ENCODE results near the gene DBX1. TPM values are rescaled to one million over a fixed set of nuclear protein-coding genes. Genes with fewer than 3 reads are reported as not detected.
"Not testable (repeated sequence)": the region's sequence is repeated elsewhere in the genome, so short reads cannot be mapped to it uniquely, and the experiment has no call there.

DBX1 gene
- total RNA-seq, 4 donors from 2014 or later, result not detected

DNA sequence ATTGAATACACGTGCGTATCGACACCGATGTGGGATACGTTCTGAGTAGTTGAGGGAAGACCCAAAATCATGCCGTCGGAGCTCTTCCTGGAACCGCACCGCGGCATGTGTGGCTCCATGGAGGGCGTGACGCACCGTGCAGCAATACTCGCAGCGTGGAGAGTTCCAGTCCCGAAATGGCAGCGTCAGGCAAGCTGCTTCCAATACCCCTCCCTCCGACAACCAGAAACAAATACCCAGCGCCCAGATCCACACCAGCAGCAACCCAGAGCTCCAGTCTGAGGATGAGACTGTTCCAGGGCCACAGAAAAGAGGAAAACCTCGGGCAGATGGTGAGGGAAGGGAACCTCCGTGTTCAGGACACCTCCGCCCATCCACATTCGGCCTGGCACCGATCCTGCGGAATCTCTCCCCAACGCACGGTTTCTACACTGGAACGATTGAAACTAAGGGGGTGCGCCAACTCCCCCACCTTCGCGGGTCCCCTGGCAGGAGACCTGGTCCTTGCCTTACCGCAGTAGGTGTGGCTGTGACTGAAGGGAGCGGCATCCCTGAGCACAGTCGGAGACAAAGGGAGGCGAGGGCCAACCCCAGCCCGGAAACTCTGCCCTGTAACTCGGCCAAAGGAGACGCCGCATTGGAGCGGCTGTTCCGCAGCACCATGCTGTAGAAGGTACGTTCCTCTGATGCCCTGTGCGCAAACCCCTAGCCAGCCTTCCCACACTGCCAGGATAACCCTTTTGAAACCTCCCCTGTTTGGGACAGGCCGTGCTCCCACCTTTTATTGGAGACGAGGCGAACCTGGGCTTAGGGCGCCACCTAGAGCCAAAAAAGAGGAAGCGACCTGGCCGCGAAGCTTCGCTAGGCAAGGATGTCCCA lies 28.2 kb downstream of the DBX1 start:
- peak; percentile 72 for ATAC-seq
- Histone ChIP-seq H3K4me3 (peak overlapping the region; percentile 32 to 54), H3K27me3 (no peaks in the 10 kb centered on the region), H3K4me1 (peaks cover 0 to 13% (median 3%) of the 10 kb centered on the region in 3 donors), H3K36me3 (no peaks in the 10 kb centered on the region), H3K27ac (peak overlapping the region in 1 of 4 donors; percentile 51), H3K9me3 (no peaks in the 10 kb centered on the region)
- WGBS, 2 donors (ENCODE audit: low coverage in 1 of 2), result 18 to 33% methylated on average over 18 to 22 of the region's 51 CpGs
- TF ChIP-seq POLR2AphosphoS5 (IDR thresholded peaks at IDR 0.05), result no peak
- TF ChIP-seq, protein P1, sequence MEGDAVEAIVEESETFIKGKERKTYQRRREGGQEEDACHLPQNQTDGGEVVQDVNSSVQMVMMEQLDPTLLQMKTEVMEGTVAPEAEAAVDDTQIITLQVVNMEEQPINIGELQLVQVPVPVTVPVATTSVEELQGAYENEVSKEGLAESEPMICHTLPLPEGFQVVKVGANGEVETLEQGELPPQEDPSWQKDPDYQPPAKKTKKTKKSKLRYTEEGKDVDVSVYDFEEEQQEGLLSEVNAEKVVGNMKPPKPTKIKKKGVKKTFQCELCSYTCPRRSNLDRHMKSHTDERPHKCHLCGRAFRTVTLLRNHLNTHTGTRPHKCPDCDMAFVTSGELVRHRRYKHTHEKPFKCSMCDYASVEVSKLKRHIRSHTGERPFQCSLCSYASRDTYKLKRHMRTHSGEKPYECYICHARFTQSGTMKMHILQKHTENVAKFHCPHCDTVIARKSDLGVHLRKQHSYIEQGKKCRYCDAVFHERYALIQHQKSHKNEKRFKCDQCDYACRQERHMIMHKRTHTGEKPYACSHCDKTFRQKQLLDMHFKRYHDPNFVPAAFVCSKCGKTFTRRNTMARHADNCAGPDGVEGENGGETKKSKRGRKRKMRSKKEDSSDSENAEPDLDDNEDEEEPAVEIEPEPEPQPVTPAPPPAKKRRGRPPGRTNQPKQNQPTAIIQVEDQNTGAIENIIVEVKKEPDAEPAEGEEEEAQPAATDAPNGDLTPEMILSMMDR (IDR thresholded peaks at IDR 0.05), result peak; percentile 77 to 88 (median 80)

DNA sequence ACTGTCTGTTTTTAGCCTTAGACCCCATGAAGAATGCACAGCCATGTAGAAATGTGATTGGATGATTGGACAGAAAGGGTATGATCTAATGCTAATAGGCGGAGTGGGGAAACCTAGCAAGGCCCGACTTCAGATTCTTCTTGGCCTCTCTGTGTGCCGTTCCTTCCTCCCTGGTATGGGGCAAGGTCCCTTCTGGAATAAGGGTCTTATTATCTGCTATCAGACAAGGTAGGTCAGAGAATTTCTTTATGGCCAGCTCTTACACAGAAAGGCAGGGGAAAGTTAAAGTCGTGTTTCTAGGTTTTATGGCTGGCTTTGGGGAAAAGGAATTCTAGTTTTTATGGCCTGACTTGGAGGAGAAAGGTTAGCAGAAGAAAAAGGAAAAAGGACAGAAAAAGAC lies 30.6 kb downstream of the DBX1 start:
- Histone ChIP-seq H3K4me1 (peaks cover 0 to 13% (median 3%) of the 10 kb centered on the region in 3 donors), H3K27me3 (no peaks in the 10 kb centered on the region), H3K9me3 (no peaks in the 10 kb centered on the region), H3K4me3 (no peak overlapping the region), H3K27ac (no peak overlapping the region), H3K36me3 (no peaks in the 10 kb centered on the region)
- no peak for ATAC-seq
- 89 to 90% methylated on average over 4 of the region's 4 CpGs for WGBS, 2 donors (ENCODE audit: low coverage in 1 of 2)
- TF ChIP-seq, protein P1 (IDR thresholded peaks at IDR 0.05), result no peak
- TF ChIP-seq EP300 (IDR thresholded peaks at IDR 0.05), result no peak
- no peak for TF ChIP-seq POLR2A (IDR thresholded peaks at IDR 0.05)
- no peak for TF ChIP-seq POLR2AphosphoS5 (IDR thresholded peaks at IDR 0.05)

GRCh38 chr11:20128528-20128825 lies 31.8 kb downstream of the DBX1 start:
- H3K4me1 ChIP-seq, result peaks cover 0 to 13% (median 3%) of the 10 kb centered on the region in 3 donors
- H3K9me3 ChIP-seq, H3K36me3 ChIP-seq, H3K4me3 ChIP-seq, ATAC-seq, H3K27ac ChIP-seq, H3K27me3 ChIP-seq: not testable (repeated sequence)
- WGBS, 2 donors (ENCODE audit: low coverage in 1 of 2), result 84 to 92% methylated on average over 4 to 6 of the region's 7 CpGs

GRCh38 chr11:20127671-20128527 lies 32.4 kb downstream of the DBX1 start:
- TF ChIP-seq, protein P1 (IDR thresholded peaks at IDR 0.05), result peak; percentile 72 to 87 (median 83)
- TF ChIP-seq EP300 (IDR thresholded peaks at IDR 0.05), result no peak
- no peaks in the 10 kb centered on the region for H3K9me3 ChIP-seq
- WGBS, 2 donors (ENCODE audit: low coverage in 1 of 2), result 60 to 100% methylated on average over 1 to 3 of the region's 16 CpGs
- H3K4me1 ChIP-seq, result peaks cover 0 to 13% (median 3%) of the 10 kb centered on the region in 3 donors
- H3K36me3 ChIP-seq, result no peaks in the 10 kb centered on the region
- H3K27me3 ChIP-seq, result no peaks in the 10 kb centered on the region
- peak; percentile 76 for ATAC-seq
- H3K4me3 ChIP-seq, result no peak overlapping the region
- no peak overlapping the region for H3K27ac ChIP-seq

GRCh38 chr11:20126724-20127123 lies 33.6 kb downstream of the DBX1 start:
- Histone ChIP-seq H3K4me3 (no peak overlapping the region), H3K27ac (no peak overlapping the region), H3K27me3 (no peaks in the 10 kb centered on the region), H3K36me3 (no peaks in the 10 kb centered on the region), H3K9me3 (no peaks in the 10 kb centered on the region), H3K4me1 (peaks cover 0 to 3% (median 0%) of the 10 kb centered on the region in 3 donors)
- no peak for ATAC-seq
- 78 to 89% methylated on average over 7 to 8 of the region's 8 CpGs for WGBS, 2 donors (ENCODE audit: low coverage in 1 of 2)
- TF ChIP-seq EP300 (IDR thresholded peaks at IDR 0.05) (no peak), POLR2AphosphoS5 (IDR thresholded peaks at IDR 0.05) (no peak), POLR2A (IDR thresholded peaks at IDR 0.05) (no peak)
- TF ChIP-seq, protein P1 (IDR thresholded peaks at IDR 0.05), result no peak
